Hepatocyte (in vitro differentiated cells): Measurements from ENCODE around the gene EYA3. TPM values are rescaled to one million over a fixed set of nuclear protein-coding genes. Genes with fewer than 3 reads are reported as not detected.
A peak's percentile ranks its signal among the peaks of the same experiment; 100 is the strongest.

Source experiments
- DNase-seq: peaks from one replicate; pipeline ENCODE4 v3.0.0-alpha.2; 2016; ENCODE audit warnings: low spot score
- H2AFZ ChIP-seq: fragments of 200-600 bp; sonication (generic); 2 replicates; pipeline ENCODE4 v1.6.0; 2016; ENCODE audit warnings: antibody characterized with exemption, mild to moderate bottlenecking
- H3K27ac ChIP-seq: fragments of 200-600 bp; sonication (generic); 2 replicates; pipeline ENCODE4 v1.5.1; 2016; ENCODE audit warnings: mild to moderate bottlenecking
- H3K27me3 ChIP-seq: fragments of 200-600 bp; sonication (generic); 2 replicates; pipeline ENCODE4 v1.6.1; 2016
- H3K36me3 ChIP-seq: fragments of 200-600 bp; sonication (generic); replicated peaks from 2 replicates; pipeline ENCODE4 v1.5.1; 2016; ENCODE audit warnings: low read depth; ENCODE audit not compliant: insufficient read depth
- H3K4me1 ChIP-seq: fragments of 200-600 bp; sonication (generic); 2 replicates; pipeline ENCODE4 v1.5.1; 2016; ENCODE audit warnings: mild to moderate bottlenecking, moderate library complexity; ENCODE audit not compliant: insufficient read depth
- H3K4me2 ChIP-seq: fragments of 200-600 bp; sonication (generic); 2 replicates; pipeline ENCODE4 v1.6.0; 2016
- H3K4me3 ChIP-seq: fragments of 200-600 bp; sonication (generic); 2 replicates; pipeline ENCODE4 v1.5.1; 2016; ENCODE audit warnings: mild to moderate bottlenecking
- H3K79me2 ChIP-seq: fragments of 200-600 bp; sonication (generic); 2 replicates; pipeline ENCODE4 v1.6.0; 2017; ENCODE audit warnings: mild to moderate bottlenecking
- H3K9me2 ChIP-seq: fragments of 200-600 bp; sonication (generic); replicated peaks from 2 replicates; pipeline ENCODE4 v1.6.0; 2017; ENCODE audit warnings: mild to moderate bottlenecking; ENCODE audit not compliant: insufficient read depth
- H3K9me3 ChIP-seq: fragments of 200-600 bp; sonication (generic); 2 replicates; pipeline ENCODE4 v1.5.1; 2016; ENCODE audit warnings: low read depth, mild to moderate bottlenecking
- H4K20me1 ChIP-seq: fragments of 200-600 bp; sonication (generic); 2 replicates; pipeline ENCODE4 v1.6.0; 2016; ENCODE audit warnings: mild to moderate bottlenecking; ENCODE audit not compliant: insufficient read depth, poor library complexity, severe bottlenecking
- CTCF ChIP-seq: fragments of 200-600 bp; sonication (generic); IDR thresholded peaks from 2 replicates; pipeline ENCODE4 v1.5.1; 2016; ENCODE audit warnings: antibody characterized with exemption, mild to moderate bottlenecking; ENCODE audit not compliant: poor library complexity
- EZH2 ChIP-seq: fragments of 200-600 bp; sonication (generic); IDR thresholded peaks from 2 replicates; pipeline ENCODE4 v1.6.1; 2016; ENCODE audit warnings: antibody characterized with exemption, mild to moderate bottlenecking, borderline replicate concordance
- EZH2phosphoT487 ChIP-seq: fragments of 200-600 bp; sonication (generic); IDR thresholded peaks from one replicate; pipeline ENCODE4 v1.6.1; 2018; ENCODE audit warnings: antibody characterized with exemption, mild to moderate bottlenecking, low read depth, moderate library complexity; ENCODE audit not compliant: unreplicated experiment, severe bottlenecking
- WGBS: methylation state at CpG from one replicate; pipeline ENCODE4 v1.1.6; 2016; ENCODE audit warnings: low lambda C conversion rate; ENCODE audit errors: missing lambda C conversion rate; 5-methylcytosine and 5-hydroxymethylcytosine counted together
- polyA plus RNA-seq: library from polyadenylated mRNA; unstranded; fragments of >200 nt; fragmentation: Nextera tagmentation; extraction: Ambion mirVana; gene quantifications from 2 replicates; pipeline ENCODE4 v1.2.1, GENCODE V29; 2016
- total RNA-seq: library from RNA; depleted of rRNA; stranded (reverse); fragments of >200 nt; gene quantifications from 2 replicates; pipeline ENCODE4 v1.2.3, GENCODE V29; 2014

The EYA3 gene
- total RNA-seq (13.5 and 19.9 TPM in 2 replicates), polyA plus RNA-seq (4.2 and 6.9 TPM in 2 replicates)

- H3K36me3 ChIP-seq = no peaks in the 10 kb centered on the region
- under 1% methylated on average over 44 of the region's 44 CpGs for WGBS
- TF ChIP-seq CTCF = no peak
- no peak for TF ChIP-seq EZH2phosphoT487
- no peak for TF ChIP-seq EZH2
- no peaks in the 10 kb centered on the region for H3K27me3 ChIP-seq
- H2AFZ ChIP-seq = peak within 1 kb of the TSS; percentile 83
- DNase-seq = peak; percentile 99
- peak within 1 kb of the TSS; percentile 91 for H3K4me2 ChIP-seq
- peaks cover 7% of the 10 kb centered on the region for H3K4me1 ChIP-seq
- no peaks in the 10 kb centered on the region for H3K9me2 ChIP-seq
- peak within 1 kb of the TSS; percentile 90 for H3K4me3 ChIP-seq
- no peaks in the 10 kb centered on the region for H3K9me3 ChIP-seq
- H4K20me1 ChIP-seq = peaks cover 2% of the 10 kb centered on the region
- H3K79me2 ChIP-seq = peaks cover 41% of the 10 kb centered on the region
- H3K27ac ChIP-seq = peak within 1 kb of the TSS; percentile 92
Measured at GRCh38 chr1:28088168-28088961, at the start of gene EYA3. Gene EYA3, minus strand, starts transcription at chr1:28088610. Its CDS starts 30,584 bp downstream, at chr1:28058026.

- H2AFZ ChIP-seq = no peak overlapping the region
- no peaks in the 10 kb centered on the region for H4K20me1 ChIP-seq
- TF ChIP-seq CTCF = no peak
- no peak for TF ChIP-seq EZH2phosphoT487
- TF ChIP-seq EZH2 = no peak
- H3K9me3 ChIP-seq = no peaks in the 10 kb centered on the region
- no peak overlapping the region for H3K4me2 ChIP-seq
- H3K4me3 ChIP-seq = no peak overlapping the region
- H3K79me2 ChIP-seq = no peaks in the 10 kb centered on the region
- H3K36me3 ChIP-seq = no peaks in the 10 kb centered on the region
- H3K27me3 ChIP-seq = no peaks in the 10 kb centered on the region
- no peak for DNase-seq
- no peaks in the 10 kb centered on the region for H3K4me1 ChIP-seq
- 70% methylated on average over 4 of the region's 4 CpGs for WGBS
- no peaks in the 10 kb centered on the region for H3K9me2 ChIP-seq
- H3K27ac ChIP-seq = no peak overlapping the region
Measured at GRCh38 chr1:28136922-28137613, 48.7 kb upstream of the EYA3 start.

DNA sequence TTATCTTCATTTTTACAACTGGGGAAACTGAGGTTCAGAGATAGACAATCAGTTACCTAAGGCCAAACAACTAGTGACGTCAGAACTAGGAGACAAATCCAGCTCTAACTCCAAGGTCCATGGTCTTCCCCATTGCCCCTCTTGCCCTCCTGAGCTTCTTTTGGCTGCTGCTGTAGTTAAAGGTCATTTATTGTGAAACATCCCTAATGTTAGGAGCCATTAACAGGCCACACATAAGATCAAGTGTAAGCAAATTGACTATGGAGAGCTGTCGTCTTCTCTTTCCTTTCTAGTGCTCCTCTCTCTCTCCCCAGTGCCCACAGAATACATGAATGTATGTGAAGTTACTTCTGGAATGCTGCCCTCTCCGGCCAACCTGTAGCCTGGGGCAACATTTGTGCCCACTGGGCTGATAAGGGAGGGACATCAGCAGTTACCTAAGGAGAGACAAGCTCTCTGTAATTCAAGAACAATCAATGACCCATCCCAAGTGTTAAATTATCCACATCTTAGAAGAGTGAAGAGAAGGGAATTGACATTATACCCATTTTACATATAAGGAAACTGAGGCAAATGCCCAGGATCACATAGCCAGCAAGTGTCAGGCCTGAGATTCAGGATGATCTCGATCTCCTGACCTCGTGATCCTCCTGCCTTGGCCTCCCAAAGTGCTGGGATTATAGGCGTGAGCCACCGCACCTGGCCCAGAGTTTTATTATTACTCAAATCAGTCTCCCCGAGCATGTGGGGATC is 47.9 kb upstream of the EYA3 start:
- H3K4me3 ChIP-seq = no peak overlapping the region
- H3K36me3 ChIP-seq = no peaks in the 10 kb centered on the region
- TF ChIP-seq EZH2 = no peak
- no peak for TF ChIP-seq CTCF
- TF ChIP-seq EZH2phosphoT487 = no peak
- 80% methylated on average over 8 of the region's 8 CpGs for WGBS
- H3K4me1 ChIP-seq = no peaks in the 10 kb centered on the region
- H3K27me3 ChIP-seq = no peaks in the 10 kb centered on the region
- H4K20me1 ChIP-seq = no peaks in the 10 kb centered on the region
- H3K79me2 ChIP-seq = no peaks in the 10 kb centered on the region
- H3K4me2 ChIP-seq = no peak overlapping the region
- no peaks in the 10 kb centered on the region for H3K9me2 ChIP-seq
- H3K9me3 ChIP-seq = no peaks in the 10 kb centered on the region
- no peak overlapping the region for H2AFZ ChIP-seq
- H3K27ac ChIP-seq = no peak overlapping the region
- DNase-seq = no peak
